22Rv1 (cell line): ENCODE measurements around the gene COA3.

Source experiments
- H3K27ac ChIP-seq: fragments of 450-650 bp; 2 replicates; pipeline ENCODE4 v1.5.1; 2017
- CTCF ChIP-seq: fragments of 450-650 bp; IDR thresholded peaks from 2 replicates; pipeline ENCODE4 v1.5.1; 2017; ENCODE audit warnings: mild to moderate bottlenecking
- ZFX ChIP-seq: fragments of 450-650 bp; IDR thresholded peaks from 2 replicates; pipeline ENCODE4 v1.6.1; 2017; ENCODE audit warnings: antibody characterized with exemption, borderline replicate concordance

Gene COA3

GRCh38 chr17:42844271-42844670 lies 45.8 kb upstream of the COA3 start, which contains the start of gene AOC2:
TSS of gene AOC2 (plus strand) at chr17:42844580. CDS start at chr17:42844627, 47 bp downstream.
- TF ChIP-seq CTCF, result no peak
- TF ChIP-seq ZFX, result no peak
- H3K27ac ChIP-seq, result no peak within 1 kb of the TSS

- no peak overlapping the region for H3K27ac ChIP-seq
- peak; percentile 92 for TF ChIP-seq CTCF
- TF ChIP-seq ZFX, result no peak
Measured at GRCh38 chr17:42843358-42843934, 44.9 kb upstream of the COA3 start.

GRCh38 chr17:42841975-42842685 lies 43.6 kb upstream of the COA3 start:
- H3K27ac ChIP-seq, result no peak overlapping the region
- TF ChIP-seq ZFX (no peak), CTCF (no peak)

- no peak overlapping the region for H3K27ac ChIP-seq
- no peak for TF ChIP-seq ZFX
- TF ChIP-seq CTCF, result no peak
Measured at GRCh38 chr17:42835732-42836131, 37.2 kb upstream of the COA3 start.

GRCh38 chr17:42833767-42834422 lies 35.4 kb upstream of the COA3 start:
- no peak for TF ChIP-seq CTCF
- TF ChIP-seq ZFX, result no peak
- peak overlapping the region; percentile 70 for H3K27ac ChIP-seq

GRCh38 chr17:42832934-42833766 lies 34.6 kb upstream of the COA3 start, which contains the start of gene PSME3:
TSS of gene PSME3 (plus strand) at chr17:42833397. CDS start at chr17:42833632, 235 bp downstream.
- H3K27ac ChIP-seq, result peak within 1 kb of the TSS; percentile 70
- TF ChIP-seq CTCF (no peak), ZFX (no peak)
